Measurements from ENCODE around the gene PCCA.

- TF ChIP-seq GATA3 (IDR thresholded peaks at IDR 0.05; ENCODE audit: low read depth, low read length) (no peak), GATA2 (IDR thresholded peaks at IDR 0.05; ENCODE audit: low read depth, low read length) (no peak)
Measured at GRCh38 chr13:100106005-100106404, 17.1 kb downstream of the PCCA start.

Data from SH-SY5Y (cell line).